ENCODE measurements around the gene SMCO3. TPM values are rescaled to one million over a fixed set of nuclear protein-coding genes. Genes with fewer than 3 reads are reported as not detected.

The SMCO3 gene
- polyA plus RNA-seq, 4 donors = 0.06 to 0.25 TPM; not detected in 2

GRCh38 chr12:14775636-14775980 lies 38.4 kb downstream of the SMCO3 start:
- no peaks in the 10 kb centered on the region for H3K9me3 ChIP-seq (ENCODE audit: control insufficient read depth in 2 of 2, insufficient read depth in 1 of 2, low read depth in 1 of 2, low read length in 1 of 2)
- peak overlapping the region; percentile 97 to 99 (median 97) for H3K27ac ChIP-seq (ENCODE audit: low read depth in 1 of 3, low read length in 2 of 3)
- peaks cover 0 to 24% (median 6%) of the 10 kb centered on the region in 3 donors for H3K4me1 ChIP-seq (ENCODE audit: control insufficient read depth in 3 of 3, insufficient read depth in 2 of 3, low read depth in 1 of 3, low read length in 2 of 3)
- H3K4me3 ChIP-seq (ENCODE audit: low read depth in 1 of 3, low read length in 3 of 3) = peak overlapping the region in 2 of 3 donors; percentile 74 to 96
- H3K36me3 ChIP-seq (ENCODE audit: control insufficient read depth in 3 of 3, insufficient read depth in 2 of 3, low read depth in 1 of 3, low read length in 3 of 3) = no peaks in the 10 kb centered on the region
- 10 to 33% (median 21%) methylated on average over 1 of the region's 1 CpG for WGBS, 3 donors
- FAIRE-seq = no peak
- no peaks in the 10 kb centered on the region for H3K27me3 ChIP-seq (ENCODE audit: control insufficient read depth in 3 of 3, insufficient read depth in 3 of 3, low read length in 3 of 3)
- DNase-seq = peak in 1 of 2 donors; percentile 73

- peak; percentile 60 to 74 for DNase-seq
- H3K9me3 ChIP-seq (ENCODE audit: control insufficient read depth in 2 of 2, insufficient read depth in 1 of 2, low read depth in 1 of 2, low read length in 1 of 2) = no peaks in the 10 kb centered on the region
- no peak for FAIRE-seq
- peaks cover 0 to 24% (median 6%) of the 10 kb centered on the region in 3 donors for H3K4me1 ChIP-seq (ENCODE audit: control insufficient read depth in 3 of 3, insufficient read depth in 2 of 3, low read depth in 1 of 3, low read length in 2 of 3)
- 2 to 7% (median 5%) methylated on average over 34 of the region's 34 CpGs for WGBS, 3 donors
- peak overlapping the region; percentile 97 to 99 (median 97) for H3K27ac ChIP-seq (ENCODE audit: low read depth in 1 of 3, low read length in 2 of 3)
- H3K36me3 ChIP-seq (ENCODE audit: control insufficient read depth in 3 of 3, insufficient read depth in 2 of 3, low read depth in 1 of 3, low read length in 3 of 3) = no peaks in the 10 kb centered on the region
- H3K4me3 ChIP-seq (ENCODE audit: low read depth in 1 of 3, low read length in 3 of 3) = peak overlapping the region; percentile 74 to 96 (median 77)
- no peaks in the 10 kb centered on the region for H3K27me3 ChIP-seq (ENCODE audit: control insufficient read depth in 3 of 3, insufficient read depth in 3 of 3, low read length in 3 of 3)
These were observed 38.9 kb downstream of the SMCO3 start for GRCh38 chr12:14774906-14775635.

- FAIRE-seq = no peak
- 1% methylated on average over 61 to 67 of the region's 67 CpGs for WGBS, 3 donors
These were observed 39.7 kb downstream of the SMCO3 start for GRCh38 chr12:14774074-14774905.

DNA sequence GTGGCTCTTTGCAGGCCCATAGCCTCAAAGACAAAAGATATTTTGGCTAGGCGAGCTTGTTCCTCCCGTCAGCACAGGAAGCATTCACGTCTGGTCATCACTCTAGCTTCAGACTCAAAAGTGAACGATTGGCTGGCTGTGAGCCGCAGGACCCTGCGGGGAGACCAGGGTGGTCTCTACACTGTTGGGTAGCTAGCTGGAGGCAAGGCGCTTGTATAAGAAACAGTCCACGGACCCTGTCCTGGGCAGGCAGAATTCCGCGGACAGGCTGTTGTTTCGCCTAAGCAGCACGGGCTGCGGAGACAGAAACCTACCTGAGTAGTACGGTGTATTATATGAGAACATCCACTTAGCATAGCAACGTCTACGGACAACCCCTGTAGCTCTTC lies 40.3 kb downstream of the SMCO3 start:
- no peaks in the 10 kb centered on the region for H3K27me3 ChIP-seq (ENCODE audit: control insufficient read depth in 3 of 3, insufficient read depth in 3 of 3, low read length in 3 of 3)
- H3K9me3 ChIP-seq (ENCODE audit: control insufficient read depth in 2 of 2, insufficient read depth in 1 of 2, low read depth in 1 of 2, low read length in 1 of 2) = no peaks in the 10 kb centered on the region
- peak overlapping the region; percentile 97 to 99 (median 97) for H3K27ac ChIP-seq (ENCODE audit: low read depth in 1 of 3, low read length in 2 of 3)
- 20 to 26% (median 25%) methylated on average over 16 of the region's 16 CpGs for WGBS, 3 donors
- H3K36me3 ChIP-seq (ENCODE audit: control insufficient read depth in 3 of 3, insufficient read depth in 2 of 3, low read depth in 1 of 3, low read length in 3 of 3) = no peaks in the 10 kb centered on the region
- H3K4me3 ChIP-seq (ENCODE audit: low read depth in 1 of 3, low read length in 3 of 3) = peak overlapping the region; percentile 26 to 96 (median 74)
- FAIRE-seq (no peak), DNase-seq (no peak)
- H3K4me1 ChIP-seq (ENCODE audit: control insufficient read depth in 3 of 3, insufficient read depth in 2 of 3, low read depth in 1 of 3, low read length in 2 of 3) = peaks cover 0 to 24% (median 9%) of the 10 kb centered on the region in 3 donors

More at GRCh38 chr12:14774074-14774905, 39.7 kb downstream of the SMCO3 start:
- Histone ChIP-seq H3K27ac (ENCODE audit: low read depth in 1 of 3, low read length in 2 of 3) (peak overlapping the region; percentile 97 to 99 (median 97)), H3K27me3 (ENCODE audit: control insufficient read depth in 3 of 3, insufficient read depth in 3 of 3, low read length in 3 of 3) (no peaks in the 10 kb centered on the region), H3K9me3 (ENCODE audit: control insufficient read depth in 2 of 2, insufficient read depth in 1 of 2, low read depth in 1 of 2, low read length in 1 of 2) (no peaks in the 10 kb centered on the region), H3K36me3 (ENCODE audit: control insufficient read depth in 3 of 3, insufficient read depth in 2 of 3, low read depth in 1 of 3, low read length in 3 of 3) (no peaks in the 10 kb centered on the region), H3K4me3 (ENCODE audit: low read depth in 1 of 3, low read length in 3 of 3) (peak overlapping the region; percentile 74 to 96 (median 77)), H3K4me1 (ENCODE audit: control insufficient read depth in 3 of 3, insufficient read depth in 2 of 3, low read depth in 1 of 3, low read length in 2 of 3) (peaks cover 0 to 24% (median 6%) of the 10 kb centered on the region in 3 donors)
- peak; percentile 97 to 98 for DNase-seq

DNA sequence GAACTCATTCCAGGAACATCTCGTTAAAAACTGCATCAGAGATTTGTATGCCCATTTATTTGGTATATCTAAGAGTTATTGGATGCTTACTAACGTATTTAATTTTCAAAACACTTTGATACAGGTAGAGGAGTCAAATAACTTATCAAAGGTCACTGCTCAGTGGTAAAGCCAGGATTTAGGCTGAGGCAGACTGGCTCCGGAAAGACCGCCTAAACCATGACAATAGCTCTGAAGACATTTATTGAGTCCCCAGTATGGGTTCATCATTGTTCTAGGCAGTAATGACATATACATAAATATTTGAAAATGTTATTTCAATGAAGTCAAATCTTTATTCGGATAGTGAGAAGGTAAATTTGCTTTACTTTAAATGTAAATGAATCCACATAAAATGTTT lies 41.0 kb downstream of the SMCO3 start:
- 89 to 96% (median 93%) methylated on average over 5 of the region's 5 CpGs for WGBS, 3 donors
- Histone ChIP-seq H3K4me3 (ENCODE audit: low read depth in 1 of 3, low read length in 3 of 3) (no peak overlapping the region), H3K27ac (ENCODE audit: low read depth in 1 of 3, low read length in 2 of 3) (peak overlapping the region in 1 of 3 donors; percentile 99)

GRCh38 chr12:14771651-14772137 lies 42.3 kb downstream of the SMCO3 start:
- Histone ChIP-seq H3K36me3 (ENCODE audit: control insufficient read depth in 3 of 3, insufficient read depth in 2 of 3, low read depth in 1 of 3, low read length in 3 of 3) (peaks cover 0 to 4% (median 3%) of the 10 kb centered on the region in 3 donors), H3K27ac (ENCODE audit: low read depth in 1 of 3, low read length in 2 of 3) (peak overlapping the region; percentile 5 to 97 (median 33)), H3K9me3 (ENCODE audit: control insufficient read depth in 2 of 2, insufficient read depth in 1 of 2, low read depth in 1 of 2, low read length in 1 of 2) (no peaks in the 10 kb centered on the region), H3K4me3 (ENCODE audit: low read depth in 1 of 3, low read length in 3 of 3) (peak overlapping the region; percentile 8 to 94 (median 17)), H3K4me1 (ENCODE audit: control insufficient read depth in 3 of 3, insufficient read depth in 2 of 3, low read depth in 1 of 3, low read length in 2 of 3) (peaks cover 1 to 15% (median 11%) of the 10 kb centered on the region in 3 donors), H3K27me3 (ENCODE audit: control insufficient read depth in 3 of 3, insufficient read depth in 3 of 3, low read length in 3 of 3) (no peaks in the 10 kb centered on the region)
- FAIRE-seq (no peak), DNase-seq (peak in 1 of 2 donors; percentile 44)
- WGBS, 3 donors = 26 to 31% (median 28%) methylated on average over 6 of the region's 6 CpGs

More for the DNA sequence above, 41.0 kb downstream of the SMCO3 start:
- Histone ChIP-seq H3K9me3 (ENCODE audit: control insufficient read depth in 2 of 2, insufficient read depth in 1 of 2, low read depth in 1 of 2, low read length in 1 of 2) (no peaks in the 10 kb centered on the region), H3K4me1 (ENCODE audit: control insufficient read depth in 3 of 3, insufficient read depth in 2 of 3, low read depth in 1 of 3, low read length in 2 of 3) (peaks cover 1 to 24% (median 11%) of the 10 kb centered on the region in 3 donors), H3K36me3 (ENCODE audit: control insufficient read depth in 3 of 3, insufficient read depth in 2 of 3, low read depth in 1 of 3, low read length in 3 of 3) (peaks cover 0 to 2% (median 0%) of the 10 kb centered on the region in 3 donors), H3K27me3 (ENCODE audit: control insufficient read depth in 3 of 3, insufficient read depth in 3 of 3, low read length in 3 of 3) (no peaks in the 10 kb centered on the region)
- DNase-seq = peak in 1 of 2 donors; percentile 2
- no peak for FAIRE-seq

- no peaks in the 10 kb centered on the region for H3K27me3 ChIP-seq (ENCODE audit: control insufficient read depth in 3 of 3, insufficient read depth in 3 of 3, low read length in 3 of 3)
- peaks cover 1 to 8% (median 5%) of the 10 kb centered on the region in 3 donors for H3K4me1 ChIP-seq (ENCODE audit: control insufficient read depth in 3 of 3, insufficient read depth in 2 of 3, low read depth in 1 of 3, low read length in 2 of 3)
- peak overlapping the region; percentile 88 to 100 (median 97) for H3K27ac ChIP-seq (ENCODE audit: low read depth in 1 of 3, low read length in 2 of 3)
- no peaks in the 10 kb centered on the region for H3K9me3 ChIP-seq (ENCODE audit: control insufficient read depth in 2 of 2, insufficient read depth in 1 of 2, low read depth in 1 of 2, low read length in 1 of 2)
- peak overlapping the region; percentile 78 to 94 (median 87) for H3K4me3 ChIP-seq (ENCODE audit: low read depth in 1 of 3, low read length in 3 of 3)
- FAIRE-seq = no peak
- peaks cover 0 to 4% (median 3%) of the 10 kb centered on the region in 3 donors for H3K36me3 ChIP-seq (ENCODE audit: control insufficient read depth in 3 of 3, insufficient read depth in 2 of 3, low read depth in 1 of 3, low read length in 3 of 3)
- peak; percentile 98 for DNase-seq
- WGBS, 3 donors = 0% methylated on average over 55 to 56 of the region's 56 CpGs
These were observed 43.2 kb downstream of the SMCO3 start for GRCh38 chr12:14770496-14771461.

All from small intestine (tissue), 7 donors.